Uterus (tissue), 2 donors: Measurements from ENCODE around the gene MPDU1.

Source experiments
- CTCF ChIP-seq, 4 experiments: fragments of 200-600 bp in 2 of 4; fragments of 450-650 bp in 2 of 4; sonication (generic) in 2 of 4; IDR thresholded peaks; one replicate each; pipeline ENCODE4 v1.5.1; 2016 to 2019; ENCODE audit warnings: antibody characterized with exemption in 4 of 4, mild to moderate bottlenecking in 2 of 4, moderate library complexity in 1 of 4
- POLR2A ChIP-seq, 2 donors: fragments of 450-650 bp; IDR thresholded peaks; one replicate each; pipeline ENCODE4 v1.6.1; 2016; ENCODE audit warnings: antibody characterized with exemption in 2 of 2, mild to moderate bottlenecking in 1 of 2, moderate library complexity in 1 of 2

GRCh38 chr17:7614425-7615264 is 31.0 kb downstream of the MPDU1 start, which contains the start of gene FXR2:
- peak; percentile 52 to 76 (median 72) for TF ChIP-seq CTCF (IDR thresholded peaks at IDR 0.05)
- TF ChIP-seq POLR2A (IDR thresholded peaks at IDR 0.05), result peak; percentile 89 to 95
